ENCODE measurements around the gene SOCS3.

SOCS3 gene

GRCh38 chr17:78359997-78360370 is at the start of gene SOCS3:
TSS of gene SOCS3 (minus strand) at chr17:78360077. CDS start at chr17:78359095, 982 bp downstream.
- peak; percentile 97 for DNase-seq
- in situ Hi-C loops (cut with MboI; ENCODE audit: low pct_unique_long_range_greater_than_20kb, low sequenced_read_pairs) = no loop called here

- no peak for DNase-seq
- in situ Hi-C loops (cut with MboI; ENCODE audit: low pct_unique_long_range_greater_than_20kb, low sequenced_read_pairs) = no loop called here
These were observed 49.5 kb upstream of the SOCS3 start for GRCh38 chr17:78409191-78409928.

- in situ Hi-C loops (cut with MboI; ENCODE audit: low pct_unique_long_range_greater_than_20kb, low sequenced_read_pairs) = no loop called here
- no peak for DNase-seq
These were observed 48.7 kb upstream of the SOCS3 start for GRCh38 chr17:78408476-78409050.

GRCh38 chr17:78407387-78408000 is 47.6 kb upstream of the SOCS3 start:
- in situ Hi-C loops (cut with MboI; ENCODE audit: low pct_unique_long_range_greater_than_20kb, low sequenced_read_pairs) = no loop called here

GRCh38 chr17:78406920-78407319 is 47.0 kb upstream of the SOCS3 start:
- in situ Hi-C loops (cut with MboI; ENCODE audit: low pct_unique_long_range_greater_than_20kb, low sequenced_read_pairs) = no loop called here
- DNase-seq = no peak

More at GRCh38 chr17:78407387-78408000, 47.6 kb upstream of the SOCS3 start:
- no peak for DNase-seq

- DNase-seq = no peak
- in situ Hi-C loops (cut with MboI; ENCODE audit: low pct_unique_long_range_greater_than_20kb, low sequenced_read_pairs) = no loop called here
These were observed 46.5 kb upstream of the SOCS3 start for GRCh38 chr17:78406396-78406795.

- no peak for DNase-seq
- in situ Hi-C loops (cut with MboI; ENCODE audit: low pct_unique_long_range_greater_than_20kb, low sequenced_read_pairs) = no loop called here
These were observed 43.9 kb upstream of the SOCS3 start for GRCh38 chr17:78403822-78404221.

- in situ Hi-C loops (cut with MboI; ENCODE audit: low pct_unique_long_range_greater_than_20kb, low sequenced_read_pairs) = no loop called here
- DNase-seq = no peak
These were observed 42.0 kb upstream of the SOCS3 start for GRCh38 chr17:78401891-78402290.

GRCh38 chr17:78401246-78401645 is 41.4 kb upstream of the SOCS3 start:
- in situ Hi-C loops (cut with MboI; ENCODE audit: low pct_unique_long_range_greater_than_20kb, low sequenced_read_pairs) = no loop called here
- DNase-seq = no peak

GRCh38 chr17:78400581-78401240 is 40.8 kb upstream of the SOCS3 start:
- no peak for DNase-seq
- in situ Hi-C loops (cut with MboI; ENCODE audit: low pct_unique_long_range_greater_than_20kb, low sequenced_read_pairs) = no loop called here

- no peak for DNase-seq
- in situ Hi-C loops (cut with MboI; ENCODE audit: low pct_unique_long_range_greater_than_20kb, low sequenced_read_pairs) = no loop called here
These were observed 39.8 kb upstream of the SOCS3 start for GRCh38 chr17:78399693-78400144.

- in situ Hi-C loops (cut with MboI; ENCODE audit: low pct_unique_long_range_greater_than_20kb, low sequenced_read_pairs) = no loop called here
These were observed 39.3 kb upstream of the SOCS3 start for GRCh38 chr17:78399028-78399692.

GRCh38 chr17:78398390-78398789 is 38.5 kb upstream of the SOCS3 start:
- no peak for DNase-seq
- in situ Hi-C loops (cut with MboI; ENCODE audit: low pct_unique_long_range_greater_than_20kb, low sequenced_read_pairs) = no loop called here

More at GRCh38 chr17:78399028-78399692, 39.3 kb upstream of the SOCS3 start:
- no peak for DNase-seq

GRCh38 chr17:78397681-78398101 is 37.8 kb upstream of the SOCS3 start:
- in situ Hi-C loops (cut with MboI; ENCODE audit: low pct_unique_long_range_greater_than_20kb, low sequenced_read_pairs) = no loop called here
- no peak for DNase-seq

- DNase-seq = no peak
- in situ Hi-C loops (cut with MboI; ENCODE audit: low pct_unique_long_range_greater_than_20kb, low sequenced_read_pairs) = no loop called here
These were observed 36.8 kb upstream of the SOCS3 start for GRCh38 chr17:78396441-78397337.

- in situ Hi-C loops (cut with MboI; ENCODE audit: low pct_unique_long_range_greater_than_20kb, low sequenced_read_pairs) = no loop called here
- DNase-seq = no peak
These were observed 35.3 kb upstream of the SOCS3 start for GRCh38 chr17:78395155-78395554.

- no peak for DNase-seq
- in situ Hi-C loops (cut with MboI; ENCODE audit: low pct_unique_long_range_greater_than_20kb, low sequenced_read_pairs) = no loop called here
These were observed 34.3 kb upstream of the SOCS3 start for GRCh38 chr17:78394209-78394608.

- DNase-seq = no peak
- in situ Hi-C loops (cut with MboI; ENCODE audit: low pct_unique_long_range_greater_than_20kb, low sequenced_read_pairs) = no loop called here
These were observed 33.7 kb upstream of the SOCS3 start for GRCh38 chr17:78393575-78393974.
